GM20000 (cell line): ENCODE data around the gene VKORC1L1.
"Not testable (repeated sequence)": the region's sequence is repeated elsewhere in the genome, so short reads cannot be mapped to it uniquely, and the experiment has no call there.

ENCODE experiments used
- DNase-seq: peaks from one replicate; pipeline ENCODE4 v3.0.0; 2012; ENCODE audit warnings: low spot score
- TF ChIP-seq, protein P1 (sequence below): IDR thresholded peaks from 2 replicates; pipeline ENCODE4 v1.5.1; 2012; ENCODE audit warnings: mild to moderate bottlenecking, control low read depth; ENCODE audit errors: extremely low read depth, missing control alignments

VKORC1L1 gene

DNA sequence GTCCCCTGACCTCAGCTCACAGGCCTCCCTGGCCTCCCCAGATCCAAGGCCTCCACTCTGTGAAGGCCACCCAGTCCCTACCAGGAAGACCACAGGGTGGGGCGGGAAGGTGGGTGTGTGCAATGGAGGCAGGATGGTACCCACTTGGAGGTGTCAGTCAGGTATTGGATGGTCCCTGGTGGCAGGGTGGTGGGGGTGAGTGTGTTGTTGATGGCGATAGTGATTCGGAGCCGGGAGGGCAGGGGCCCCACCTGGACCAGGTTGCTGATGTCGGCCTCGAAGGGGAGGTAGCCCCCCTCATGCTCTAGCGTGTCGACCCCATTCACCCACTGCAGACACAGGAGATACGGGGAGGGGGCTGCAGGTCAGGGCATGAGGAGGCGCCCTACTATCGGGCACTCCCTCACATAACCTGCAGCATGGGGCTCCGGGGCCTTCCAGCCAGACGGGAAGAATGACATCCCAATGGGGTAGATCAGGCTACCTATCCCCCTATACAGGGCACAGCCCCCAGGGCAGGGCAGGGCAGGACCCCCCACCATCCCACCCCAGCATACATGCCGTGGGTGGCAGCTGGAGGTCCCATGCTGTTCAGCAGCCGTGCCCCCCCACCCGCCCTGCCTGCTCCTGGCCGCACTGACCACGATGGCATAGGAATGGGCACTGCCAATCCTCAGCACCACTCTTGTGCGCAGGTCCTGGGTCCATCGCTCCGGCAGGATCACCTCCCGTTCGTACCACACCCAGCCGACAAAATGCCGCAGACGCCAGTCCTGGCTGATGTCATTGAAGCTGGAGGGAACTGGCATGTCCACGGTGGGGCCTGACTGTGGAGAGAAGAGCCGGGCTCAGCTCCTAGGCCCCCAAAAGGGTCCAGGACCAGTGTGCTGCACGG, 107.0 kb downstream of the VKORC1L1 start:
- TF ChIP-seq, protein P1, sequence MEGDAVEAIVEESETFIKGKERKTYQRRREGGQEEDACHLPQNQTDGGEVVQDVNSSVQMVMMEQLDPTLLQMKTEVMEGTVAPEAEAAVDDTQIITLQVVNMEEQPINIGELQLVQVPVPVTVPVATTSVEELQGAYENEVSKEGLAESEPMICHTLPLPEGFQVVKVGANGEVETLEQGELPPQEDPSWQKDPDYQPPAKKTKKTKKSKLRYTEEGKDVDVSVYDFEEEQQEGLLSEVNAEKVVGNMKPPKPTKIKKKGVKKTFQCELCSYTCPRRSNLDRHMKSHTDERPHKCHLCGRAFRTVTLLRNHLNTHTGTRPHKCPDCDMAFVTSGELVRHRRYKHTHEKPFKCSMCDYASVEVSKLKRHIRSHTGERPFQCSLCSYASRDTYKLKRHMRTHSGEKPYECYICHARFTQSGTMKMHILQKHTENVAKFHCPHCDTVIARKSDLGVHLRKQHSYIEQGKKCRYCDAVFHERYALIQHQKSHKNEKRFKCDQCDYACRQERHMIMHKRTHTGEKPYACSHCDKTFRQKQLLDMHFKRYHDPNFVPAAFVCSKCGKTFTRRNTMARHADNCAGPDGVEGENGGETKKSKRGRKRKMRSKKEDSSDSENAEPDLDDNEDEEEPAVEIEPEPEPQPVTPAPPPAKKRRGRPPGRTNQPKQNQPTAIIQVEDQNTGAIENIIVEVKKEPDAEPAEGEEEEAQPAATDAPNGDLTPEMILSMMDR = no peak

DNA sequence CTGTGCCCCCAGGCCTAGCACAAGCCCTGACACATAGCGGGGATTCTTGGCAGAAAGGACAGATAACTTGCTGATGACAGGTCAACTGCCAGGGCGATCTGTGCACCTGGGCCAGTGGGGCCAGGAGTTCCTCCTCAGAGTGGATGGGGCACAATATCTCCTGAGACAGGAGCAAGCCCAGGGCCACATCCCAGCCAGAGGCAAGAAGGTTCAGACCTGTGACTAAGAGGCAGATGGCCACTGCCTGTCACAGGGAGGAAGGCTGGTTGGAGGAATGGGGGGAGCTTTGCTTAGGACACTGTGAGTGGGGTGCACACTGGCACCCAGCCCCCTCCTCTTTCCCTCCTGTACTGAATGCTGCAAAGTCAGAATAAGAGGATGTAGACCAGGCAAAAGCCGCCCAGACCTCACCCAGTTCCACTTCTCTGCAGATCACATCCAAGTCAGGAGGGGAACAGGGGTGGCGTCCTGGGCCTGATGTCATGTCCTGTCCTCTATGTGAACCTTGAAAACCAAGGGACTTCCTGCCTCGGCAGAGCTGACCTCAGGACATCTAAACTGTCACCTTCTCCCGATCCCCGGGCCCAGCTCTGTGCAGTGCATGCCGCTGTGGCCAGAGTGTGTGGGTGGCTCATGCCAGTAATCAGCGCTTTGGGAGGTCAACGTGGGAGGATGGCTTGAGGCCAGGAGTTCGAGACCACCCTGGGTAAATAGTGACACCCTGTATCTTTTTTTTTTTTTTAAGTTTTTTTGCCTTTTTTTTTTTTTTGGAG, 107.8 kb downstream of the VKORC1L1 start:
- peak; percentile 90 for DNase-seq

More for the DNA sequence above, 107.0 kb downstream of the VKORC1L1 start:
- DNase-seq = no peak

DNA sequence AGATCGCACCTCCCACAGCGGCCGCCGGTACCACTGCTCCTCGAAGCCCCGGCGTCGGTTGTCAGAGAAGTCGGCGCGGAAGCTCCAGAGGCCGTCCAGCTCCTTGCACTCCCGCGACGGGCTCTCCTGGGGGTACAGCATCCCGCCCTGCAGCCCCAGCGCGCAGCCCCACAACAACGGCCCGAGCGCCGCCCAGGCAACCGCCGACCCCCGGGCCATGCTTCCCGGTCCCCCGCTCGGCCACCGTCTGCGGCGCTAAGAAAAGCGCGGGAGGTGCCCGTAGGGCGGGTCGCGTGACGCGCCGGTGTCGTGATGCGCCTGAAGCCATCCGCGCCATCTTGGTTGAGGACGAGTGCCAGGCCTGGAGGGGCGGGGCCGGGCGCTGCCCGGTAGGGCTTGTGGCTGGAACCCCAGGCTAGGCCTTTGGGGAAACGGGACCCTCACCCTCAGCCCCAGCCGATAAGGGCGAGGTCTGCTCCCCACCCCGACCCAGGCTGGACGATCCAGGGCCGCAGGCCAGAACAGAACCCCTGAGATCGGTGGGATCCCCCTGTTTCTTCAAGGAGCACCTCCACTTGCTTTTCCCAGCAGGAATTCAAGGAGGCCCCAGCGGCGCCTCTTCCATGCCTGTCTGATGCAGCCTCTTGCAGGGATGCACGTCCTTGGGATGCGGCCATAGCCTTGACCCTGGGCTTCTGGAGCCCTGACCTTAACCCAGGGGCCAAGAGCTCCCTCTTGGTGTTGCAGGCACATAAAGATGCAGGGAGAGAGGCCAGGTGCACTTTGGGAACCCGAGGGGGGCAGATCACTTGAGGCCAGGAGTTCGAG, 109.3 kb downstream of the VKORC1L1 start, which contains the start of gene GUSB:
Gene GUSB, minus strand, starts transcription at position 249 of the 828 bp plus-strand sequence. Its CDS starts 30 bp downstream, at position 219.
- TF ChIP-seq, protein P1 = no peak
- DNase-seq = peak; percentile 96

More for the DNA sequence above, 107.8 kb downstream of the VKORC1L1 start:
- TF ChIP-seq, protein P1 = no peak

DNA sequence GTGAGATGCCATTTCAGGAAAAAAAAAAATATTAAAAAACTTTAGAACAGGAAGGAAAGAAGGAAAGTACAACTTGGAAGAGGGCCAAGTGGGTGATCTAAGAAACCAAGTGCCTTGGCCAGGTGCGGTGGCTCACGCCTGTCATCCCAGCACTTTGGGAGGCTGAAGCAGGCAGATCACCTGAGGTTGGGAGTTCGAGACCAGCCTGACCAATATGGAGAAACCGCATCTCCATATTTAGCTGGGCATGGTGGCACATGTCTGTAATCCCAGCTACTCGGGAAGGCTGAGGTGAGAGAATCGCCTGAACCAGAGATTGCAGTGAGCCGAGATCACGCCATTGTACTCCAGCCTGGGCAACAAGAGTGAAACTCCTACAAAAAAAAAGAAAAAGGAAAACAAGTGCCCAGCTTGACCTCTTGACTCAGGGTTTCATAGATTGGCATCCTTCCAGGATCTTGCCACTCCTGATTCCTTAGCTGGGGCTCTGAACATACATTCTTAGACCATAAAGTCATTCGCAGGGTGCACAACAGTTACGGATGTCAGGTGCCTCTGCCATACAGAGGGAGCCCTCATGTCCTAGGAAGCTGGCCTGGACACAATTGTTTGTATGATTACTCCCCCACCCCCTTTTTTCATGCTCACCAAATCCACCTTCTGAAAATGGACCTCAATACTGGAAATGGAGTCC, 111.2 kb downstream of the VKORC1L1 start:
- TF ChIP-seq, protein P1 = no peak
- DNase-seq = no peak

DNA sequence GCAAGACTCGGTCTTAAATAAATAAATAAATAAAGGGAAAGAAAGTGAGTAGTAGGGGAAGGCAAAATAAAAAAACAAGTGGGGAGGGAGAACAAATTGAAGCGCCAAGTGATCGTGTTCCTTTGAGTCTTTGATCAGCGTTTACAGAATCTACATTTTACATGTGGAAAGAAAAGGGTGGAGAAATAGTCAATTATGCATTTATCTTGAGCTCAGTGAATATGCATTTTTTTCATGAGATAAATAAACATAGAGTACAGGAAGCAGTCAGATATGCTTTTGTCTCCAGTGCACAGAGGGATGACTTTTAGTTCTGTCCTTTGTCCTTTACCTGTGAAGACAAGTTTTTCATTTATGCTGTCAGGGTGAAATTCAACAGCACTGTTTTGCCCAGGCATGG, 115.2 kb downstream of the VKORC1L1 start:
- DNase-seq = no peak
- TF ChIP-seq, protein P1 = no peak

DNA sequence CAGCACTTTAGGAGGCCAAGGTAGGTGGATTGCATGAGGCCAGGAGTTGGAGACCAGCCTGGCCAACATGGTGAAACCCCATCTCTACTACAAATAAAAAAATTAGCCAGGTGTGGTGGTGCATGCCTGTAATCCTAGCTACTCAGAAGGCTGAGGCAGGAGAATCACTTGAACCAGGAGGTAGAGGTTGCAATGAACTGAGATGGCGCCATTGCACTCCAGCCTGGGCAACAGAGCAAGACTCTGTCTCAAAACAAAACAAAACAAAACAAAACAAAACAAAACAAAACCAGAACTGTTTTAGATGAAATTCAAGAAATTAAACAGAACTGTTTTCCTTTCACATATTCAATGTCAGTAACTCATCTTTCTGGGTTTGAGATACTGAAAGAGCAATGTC, 115.6 kb downstream of the VKORC1L1 start:
- DNase-seq = not testable (repeated sequence)

DNA sequence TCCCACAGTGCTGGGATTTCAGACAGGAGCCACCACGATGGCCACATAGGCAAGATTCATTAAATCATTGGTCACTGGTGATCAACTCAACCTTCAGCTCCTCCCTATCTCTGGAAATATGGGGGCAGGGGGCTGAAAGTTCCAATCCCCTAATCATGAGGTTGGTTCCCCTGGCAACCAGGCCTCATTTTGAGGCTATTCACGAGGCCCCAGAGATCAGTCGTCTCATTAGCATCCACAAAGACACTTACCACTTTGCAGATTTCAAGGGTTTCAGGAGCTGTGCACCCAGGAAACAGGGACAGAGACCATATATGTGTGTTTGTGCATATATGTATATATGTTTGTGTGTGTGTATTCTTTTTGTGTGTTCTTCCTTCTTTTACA, 116.8 kb downstream of the VKORC1L1 start:
- no peak for DNase-seq
- TF ChIP-seq, protein P1 = no peak

DNA sequence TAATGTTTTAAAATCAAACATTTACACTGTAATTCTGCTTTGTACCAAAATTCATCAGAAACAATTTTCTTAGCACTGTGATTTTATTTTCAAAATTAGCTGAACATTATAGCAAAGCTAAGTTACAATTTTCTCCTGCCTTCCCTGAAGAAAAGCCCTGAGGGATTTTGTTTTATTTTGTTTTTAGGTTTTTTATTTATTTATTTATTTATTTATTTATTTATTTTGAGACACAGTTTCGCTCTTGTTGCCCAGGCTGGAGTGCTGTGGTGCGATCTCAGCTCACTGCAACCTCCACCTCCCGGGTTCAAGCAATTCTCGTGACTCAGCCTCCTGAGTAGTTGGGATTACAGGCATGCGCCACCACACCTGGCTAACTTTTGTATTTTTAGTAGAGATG, 119.0 kb downstream of the VKORC1L1 start:
- DNase-seq = not testable (repeated sequence)
